Adrenal gland (tissue), 5 donors: ENCODE data around the gene RPL22.

Source experiments
- POLR2A ChIP-seq, 2 donors: fragments of 450-650 bp; IDR thresholded peaks; one replicate each; pipeline ENCODE4 v1.6.1; 2017; ENCODE audit warnings: antibody characterized with exemption in 2 of 2, mild to moderate bottlenecking in 2 of 2, moderate library complexity in 1 of 2
- TF ChIP-seq, protein P1 (sequence below), 6 experiments: fragments of 450-650 bp in 4 of 6; fragments of 200-600 bp in 2 of 6; sonication (generic) in 1 of 6; IDR thresholded peaks; 1 replicate in 5 of 6; 2 replicates in 1 of 6; pipeline versions ENCODE4 v1.5.1 to v1.8.0; 2016 to 2021; ENCODE audit warnings: antibody characterized with exemption in 6 of 6, mild to moderate bottlenecking in 2 of 6, moderate library complexity in 1 of 6
- donor health status: DM: no; HTN: no; CAD: no.

DNA sequence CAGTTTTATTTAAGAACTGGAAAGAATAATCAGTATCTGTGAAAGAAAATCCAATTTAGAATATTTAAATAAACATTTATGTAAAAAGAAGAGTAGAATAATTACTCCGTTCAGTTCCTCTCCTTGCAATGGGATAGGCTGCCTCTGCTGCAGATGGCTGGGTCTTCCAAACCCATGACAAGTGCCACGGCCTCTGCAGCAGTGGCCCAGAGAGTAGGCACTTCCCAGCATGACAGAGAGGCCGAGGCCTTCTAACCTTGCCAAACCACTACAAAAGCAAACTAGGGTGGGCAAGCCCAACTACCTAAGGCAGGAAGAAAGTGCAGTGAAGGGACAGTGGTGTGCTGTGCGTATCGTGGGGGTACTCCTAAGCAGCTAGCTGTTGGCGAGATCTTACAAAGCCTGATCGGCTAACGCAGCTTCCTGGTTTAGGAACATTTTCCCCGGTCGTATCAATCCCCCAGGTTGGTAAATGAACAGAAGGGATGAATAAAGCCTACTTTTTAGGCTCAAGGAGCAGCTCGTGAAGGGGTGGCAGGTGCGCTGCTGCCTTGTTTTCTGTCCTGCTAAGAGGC lies 21.9 kb upstream of the RPL22 start:
- TF ChIP-seq POLR2A (IDR thresholded peaks at IDR 0.05), result no peak
- TF ChIP-seq, protein P1, sequence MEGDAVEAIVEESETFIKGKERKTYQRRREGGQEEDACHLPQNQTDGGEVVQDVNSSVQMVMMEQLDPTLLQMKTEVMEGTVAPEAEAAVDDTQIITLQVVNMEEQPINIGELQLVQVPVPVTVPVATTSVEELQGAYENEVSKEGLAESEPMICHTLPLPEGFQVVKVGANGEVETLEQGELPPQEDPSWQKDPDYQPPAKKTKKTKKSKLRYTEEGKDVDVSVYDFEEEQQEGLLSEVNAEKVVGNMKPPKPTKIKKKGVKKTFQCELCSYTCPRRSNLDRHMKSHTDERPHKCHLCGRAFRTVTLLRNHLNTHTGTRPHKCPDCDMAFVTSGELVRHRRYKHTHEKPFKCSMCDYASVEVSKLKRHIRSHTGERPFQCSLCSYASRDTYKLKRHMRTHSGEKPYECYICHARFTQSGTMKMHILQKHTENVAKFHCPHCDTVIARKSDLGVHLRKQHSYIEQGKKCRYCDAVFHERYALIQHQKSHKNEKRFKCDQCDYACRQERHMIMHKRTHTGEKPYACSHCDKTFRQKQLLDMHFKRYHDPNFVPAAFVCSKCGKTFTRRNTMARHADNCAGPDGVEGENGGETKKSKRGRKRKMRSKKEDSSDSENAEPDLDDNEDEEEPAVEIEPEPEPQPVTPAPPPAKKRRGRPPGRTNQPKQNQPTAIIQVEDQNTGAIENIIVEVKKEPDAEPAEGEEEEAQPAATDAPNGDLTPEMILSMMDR (IDR thresholded peaks at IDR 0.05), result no peak
